Hematopoietic multipotent progenitor cell treated with erythropoietin and hydrocortisone succinate and interleukin-3 and kit ligand, for 4 days (in vitro differentiated cells): ENCODE data around the gene SLC27A1.
"Not testable (repeated sequence)": the region's sequence is repeated elsewhere in the genome, so short reads cannot be mapped to it uniquely, and the experiment has no call there.

Experiments
- DNase-seq: peaks from one replicate; pipeline ENCODE4 v3.0.0-alpha.2; 2015

Gene SLC27A1

GRCh38 chr19:17511724-17512573 is 41.6 kb downstream of the SLC27A1 start:
- peak; percentile 99 for DNase-seq

DNA sequence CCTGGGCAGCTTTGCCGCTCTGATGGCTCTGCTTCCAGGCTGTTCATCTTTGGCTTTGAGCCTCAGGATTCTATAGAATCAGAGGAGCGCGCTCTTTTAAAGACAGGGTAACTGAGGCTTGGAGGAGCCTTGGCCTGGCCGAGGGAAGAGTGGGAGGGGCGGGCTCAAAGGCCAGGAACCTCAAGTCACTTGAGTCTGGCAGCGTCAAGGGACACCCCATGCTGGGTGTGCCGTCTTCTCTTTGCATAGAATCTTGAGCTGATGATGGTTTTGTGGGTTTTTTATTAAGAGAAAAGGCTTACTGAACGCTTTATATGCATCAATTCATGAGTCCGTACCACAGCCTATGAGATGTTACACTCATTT is 42.2 kb downstream of the SLC27A1 start:
- DNase-seq, result peak; percentile 54

DNA sequence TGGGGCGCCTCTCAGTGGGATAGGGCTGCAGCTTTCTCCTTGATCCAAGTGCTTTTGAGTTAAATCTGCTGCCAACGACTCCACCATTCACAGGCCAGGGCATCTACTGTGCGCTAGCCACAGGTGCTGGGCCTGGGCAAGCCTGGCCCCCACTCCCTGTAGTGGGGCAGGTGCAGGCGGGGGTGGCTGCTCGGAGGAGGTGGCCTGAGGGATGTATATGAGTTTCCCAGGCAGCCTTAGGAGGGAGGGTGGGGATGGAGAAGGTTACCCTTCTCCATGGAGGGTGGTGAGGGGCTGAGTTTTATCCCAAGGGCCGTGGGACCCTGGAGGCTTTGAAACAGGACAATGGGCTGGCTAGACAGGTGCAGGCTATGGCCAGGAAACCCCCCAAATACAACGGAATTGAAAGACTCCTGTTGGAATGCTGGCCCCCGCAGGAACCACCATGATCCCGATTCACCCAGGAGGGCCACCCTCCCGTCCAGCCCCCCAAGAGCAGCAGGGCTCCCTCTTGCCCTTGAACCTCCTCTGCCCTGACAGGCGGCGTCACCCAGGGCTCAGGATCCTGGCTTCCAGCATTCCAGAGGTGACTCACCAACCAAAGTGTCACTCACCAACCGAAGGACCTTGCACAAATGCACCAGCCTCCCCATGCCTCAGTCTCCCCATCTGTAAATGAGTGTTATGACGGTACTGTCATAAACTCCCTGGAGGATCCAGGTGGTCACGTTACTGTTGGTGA is 45.3 kb downstream of the SLC27A1 start:
- no peak for DNase-seq

DNA sequence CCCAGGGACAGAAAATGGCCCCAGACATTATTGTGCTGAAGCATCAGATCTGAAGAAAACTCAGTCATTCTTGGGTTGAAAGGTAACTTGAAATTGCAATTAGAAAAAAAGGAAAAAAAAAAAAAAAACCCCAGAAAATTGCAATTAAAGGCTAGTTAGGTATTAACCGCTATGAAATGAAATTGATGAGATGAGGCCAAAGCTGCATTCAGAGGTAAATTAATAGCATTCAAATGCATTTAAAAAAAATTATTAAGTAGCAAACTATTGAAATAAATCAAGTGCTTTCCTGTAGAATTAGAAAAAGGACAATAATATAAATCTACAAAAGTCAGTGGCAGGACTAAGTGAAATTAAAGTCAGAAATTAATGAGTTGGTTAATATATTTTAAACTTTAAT is 47.6 kb downstream of the SLC27A1 start:
- DNase-seq, result no peak

DNA sequence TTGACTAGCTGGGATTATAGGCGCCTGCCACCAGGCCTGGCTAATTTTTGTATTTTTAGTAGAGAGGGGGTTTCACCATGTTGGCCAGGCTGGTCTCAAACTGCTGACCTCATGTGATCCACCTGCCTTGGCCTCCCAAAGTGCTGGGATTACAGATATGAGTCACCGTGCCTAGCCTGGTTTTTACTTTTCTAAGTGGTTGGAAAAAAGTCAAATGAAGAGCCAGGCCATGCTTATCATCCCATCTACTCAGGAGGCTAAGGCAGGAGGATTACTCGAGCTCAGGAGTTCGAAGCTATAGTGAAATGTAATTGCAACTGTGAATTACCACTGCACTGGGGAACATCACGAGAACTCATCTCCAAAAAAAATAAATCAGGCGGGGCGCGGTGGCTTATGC is 48.3 kb downstream of the SLC27A1 start:
- not testable (repeated sequence) for DNase-seq

DNA sequence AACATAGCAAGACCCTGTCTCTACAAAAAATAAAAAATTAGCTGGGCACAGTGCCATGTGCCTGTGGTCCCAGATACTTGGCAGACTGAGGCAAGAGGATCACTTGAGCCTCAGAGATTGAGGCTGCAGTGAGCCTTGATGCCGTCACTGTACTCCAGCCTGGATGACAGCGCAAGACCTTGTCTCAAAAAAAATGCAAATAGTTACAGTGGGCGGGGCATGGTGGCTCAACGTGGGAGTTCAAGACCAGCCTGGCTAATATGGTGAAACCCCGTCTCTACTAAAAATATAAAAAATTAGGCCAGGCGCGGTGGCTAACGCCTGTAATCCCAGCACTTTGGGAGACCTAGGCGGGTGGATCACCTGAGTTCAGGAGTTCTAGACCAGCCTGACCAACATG is 49.6 kb downstream of the SLC27A1 start:
- peak; percentile 44 for DNase-seq

DNA sequence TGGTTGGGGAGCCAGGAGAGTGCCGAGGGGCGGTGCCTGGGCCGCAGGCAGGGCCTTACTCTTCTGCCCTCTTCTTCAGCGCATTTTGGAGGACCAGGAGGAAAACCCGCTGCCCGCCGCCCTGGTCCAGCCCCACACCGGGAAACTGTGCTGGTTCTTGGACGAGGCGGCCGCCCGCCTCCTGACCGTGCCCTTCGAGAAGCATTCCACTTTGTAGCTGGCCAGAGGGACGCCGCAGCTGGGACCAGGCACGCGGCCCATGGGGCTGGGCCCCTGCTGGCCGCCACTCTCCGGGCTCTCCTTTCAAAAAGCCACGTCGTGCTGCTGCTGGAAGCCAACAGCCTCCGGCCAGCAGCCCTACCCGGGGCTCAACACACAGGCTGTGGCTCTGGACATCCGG is 50.5 kb downstream of the SLC27A1 start:
- DNase-seq, result no peak

- peak; percentile 95 for DNase-seq
Measured at GRCh38 chr19:17522988-17523872, 52.9 kb downstream of the SLC27A1 start.

- no peak for DNase-seq
Measured at GRCh38 chr19:17524651-17525050, 54.3 kb downstream of the SLC27A1 start.

DNA sequence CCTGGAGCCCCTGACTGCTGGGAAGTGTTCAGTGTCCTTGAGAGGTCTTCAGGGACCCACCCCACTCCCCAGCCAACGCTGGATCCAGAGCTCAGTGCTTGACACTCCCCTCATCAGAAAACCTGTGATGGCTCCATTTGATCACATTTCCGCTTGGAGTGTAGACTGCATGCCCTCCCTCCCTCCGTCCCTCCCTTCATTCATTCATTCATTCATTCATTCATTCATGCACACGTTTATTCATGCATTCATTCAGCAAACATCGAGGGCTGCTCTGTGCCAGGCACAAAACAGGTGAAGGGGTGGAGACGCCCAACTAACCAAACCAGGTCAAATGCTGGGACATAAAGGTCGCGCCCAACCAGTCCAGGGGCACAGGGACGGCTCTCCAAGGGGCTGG is 54.8 kb downstream of the SLC27A1 start:
- no peak for DNase-seq

GRCh38 chr19:17526922-17527321 is 56.6 kb downstream of the SLC27A1 start:
- no peak for DNase-seq

- DNase-seq, result no peak
Measured at GRCh38 chr19:17527326-17527725, 57.0 kb downstream of the SLC27A1 start.

GRCh38 chr19:17528610-17529009 is 58.3 kb downstream of the SLC27A1 start:
- DNase-seq, result no peak

DNA sequence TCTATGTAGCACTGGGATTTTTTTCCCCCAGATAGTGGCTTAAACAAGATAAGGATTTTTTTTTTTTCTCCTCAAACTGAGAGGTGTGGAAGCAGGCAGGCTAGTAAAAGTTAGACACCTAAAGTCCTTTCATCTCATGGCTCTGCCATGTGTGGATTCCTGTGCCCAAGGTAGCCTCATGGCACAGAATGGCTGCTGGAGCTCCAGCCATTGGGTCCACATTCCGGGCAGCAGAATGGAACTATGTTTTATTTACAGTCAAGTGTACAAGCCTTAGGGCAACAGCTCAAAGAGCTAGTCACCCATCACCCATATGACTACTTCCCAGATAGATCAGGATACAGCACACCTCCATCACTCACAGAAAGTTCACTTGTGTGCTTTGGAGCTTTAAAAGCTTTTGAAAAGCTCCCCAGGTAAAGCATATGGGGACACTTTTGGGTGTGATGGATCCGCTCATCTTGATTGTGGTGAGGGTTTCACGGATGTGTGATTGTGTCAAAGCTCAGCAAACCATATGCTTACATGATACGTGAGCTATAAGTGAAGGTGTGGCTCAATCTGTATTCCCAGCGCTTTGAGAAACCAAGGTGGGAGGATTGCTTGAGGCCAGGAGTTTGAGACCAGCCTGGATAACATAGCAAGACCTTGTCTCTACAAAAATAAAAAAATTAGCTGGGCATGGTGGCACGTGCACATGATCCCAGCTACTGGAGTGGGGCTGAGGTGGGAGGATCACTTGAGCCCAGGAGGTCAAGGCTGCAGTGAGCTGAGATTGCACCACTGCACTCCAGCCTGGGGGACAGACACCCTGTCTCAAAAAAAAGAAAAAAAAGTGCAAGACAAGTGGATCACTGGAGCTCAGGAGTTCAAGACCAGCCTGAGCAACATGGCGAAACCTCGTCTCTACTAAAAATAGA is 59.2 kb downstream of the SLC27A1 start:
- DNase-seq, result no peak

DNA sequence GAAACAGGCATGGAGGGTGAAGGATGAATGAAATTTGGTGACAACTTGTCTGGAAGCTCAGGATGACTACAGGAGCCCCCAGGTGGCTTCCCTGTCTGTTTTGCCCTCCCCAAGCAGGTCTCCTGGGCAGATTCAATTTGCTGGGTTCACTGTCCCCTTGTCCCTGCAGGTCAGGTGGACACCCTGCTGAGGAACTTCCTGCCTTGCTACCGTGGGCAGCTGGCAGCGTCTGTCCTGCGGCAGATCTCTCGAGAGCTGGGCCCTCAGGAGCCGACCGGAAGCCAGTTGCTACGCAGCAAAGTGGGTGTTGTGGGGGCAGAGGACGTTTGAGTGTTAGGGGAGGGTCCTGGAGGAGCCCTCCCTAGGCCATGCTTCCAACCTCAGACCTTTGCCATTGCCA is 60.3 kb downstream of the SLC27A1 start:
- no peak for DNase-seq

DNA sequence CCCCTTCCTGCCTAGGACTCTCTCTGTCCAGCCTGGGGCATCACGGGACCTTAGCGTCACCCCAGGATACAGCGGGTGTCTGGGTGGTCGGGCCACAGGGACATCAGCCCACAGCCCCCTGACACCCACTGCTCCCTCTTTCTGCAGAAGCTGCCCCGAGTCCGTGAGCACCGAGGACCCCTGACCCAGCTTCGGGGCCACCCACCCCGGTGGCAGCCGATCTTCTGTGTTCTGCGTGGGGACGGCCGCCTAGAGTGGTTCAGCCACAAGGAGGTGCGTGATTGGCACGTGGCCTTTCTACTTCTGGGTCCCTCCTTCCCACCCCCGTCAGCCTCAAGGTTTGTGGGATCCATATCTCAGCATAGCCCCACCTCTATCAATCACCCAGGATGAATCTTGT is 61.8 kb downstream of the SLC27A1 start:
- DNase-seq, result no peak

DNA sequence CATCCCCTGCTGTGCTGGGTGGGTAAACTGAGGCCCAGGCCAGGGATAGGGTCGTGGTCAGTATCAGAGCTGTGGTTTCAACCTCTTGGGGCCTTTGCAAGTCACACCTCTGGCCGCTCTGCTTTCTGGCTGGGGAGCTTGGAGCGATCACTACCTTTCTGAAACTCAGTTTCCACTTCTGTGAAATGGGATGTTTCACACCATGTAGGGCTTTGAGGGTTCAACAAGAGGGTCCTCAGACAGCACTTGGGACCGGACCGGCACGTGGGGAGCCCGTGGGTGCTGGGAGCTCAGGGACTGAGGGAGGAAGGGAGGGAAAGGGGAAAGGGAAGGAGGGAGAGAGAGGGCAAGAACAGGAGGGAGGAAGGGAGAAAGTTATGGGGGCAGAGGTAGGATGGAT is 62.2 kb downstream of the SLC27A1 start:
- no peak for DNase-seq

GRCh38 chr19:17534767-17535166 is 64.4 kb downstream of the SLC27A1 start:
- DNase-seq, result no peak

DNA sequence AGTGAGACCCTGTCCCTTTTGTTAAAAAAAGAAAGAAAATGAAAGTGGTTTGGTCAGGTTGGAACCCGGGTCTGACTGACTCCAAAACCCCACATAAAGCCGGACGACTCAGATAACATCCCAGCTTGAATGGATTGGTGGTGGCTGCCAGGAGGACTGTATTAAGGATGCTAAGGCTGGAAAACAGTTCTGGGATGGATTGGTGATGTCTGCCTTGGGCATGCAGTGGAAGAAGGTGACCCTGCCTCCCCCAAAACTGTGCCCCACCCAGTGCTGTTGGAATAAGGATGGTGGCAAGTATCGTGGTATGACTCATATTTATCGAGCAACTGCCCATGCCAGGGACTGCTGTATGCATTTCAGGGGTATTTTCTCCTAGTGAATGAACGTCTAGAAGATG is 66.6 kb downstream of the SLC27A1 start:
- no peak for DNase-seq

DNA sequence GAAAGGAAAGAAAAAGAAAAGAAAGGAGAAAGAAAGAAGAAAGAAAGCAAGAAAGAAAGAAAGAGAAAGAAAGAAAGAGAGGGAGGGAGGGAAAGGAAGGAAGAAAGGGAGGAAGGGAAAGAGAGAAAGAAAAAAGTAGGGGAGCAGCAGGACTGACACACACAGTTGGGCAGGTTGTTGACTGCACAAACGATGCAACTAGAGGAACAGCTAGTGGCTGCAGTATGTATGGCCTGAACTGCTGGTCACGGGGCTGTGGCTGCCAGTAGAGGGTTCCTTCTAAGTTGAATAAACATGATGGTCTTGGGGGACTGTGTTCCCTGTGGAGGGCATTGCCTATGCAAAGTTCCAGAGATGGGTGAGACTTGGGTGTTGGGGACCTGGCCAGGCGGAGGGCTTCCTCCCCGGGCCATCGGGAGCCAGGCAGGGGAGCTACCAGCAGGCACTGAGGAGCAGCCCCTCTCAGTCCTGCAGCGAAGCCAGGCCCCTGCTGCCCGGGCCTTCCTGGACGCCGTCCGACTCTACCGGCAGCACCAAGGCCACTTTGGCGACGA is 68.4 kb downstream of the SLC27A1 start:
- peak; percentile 55 for DNase-seq

DNA sequence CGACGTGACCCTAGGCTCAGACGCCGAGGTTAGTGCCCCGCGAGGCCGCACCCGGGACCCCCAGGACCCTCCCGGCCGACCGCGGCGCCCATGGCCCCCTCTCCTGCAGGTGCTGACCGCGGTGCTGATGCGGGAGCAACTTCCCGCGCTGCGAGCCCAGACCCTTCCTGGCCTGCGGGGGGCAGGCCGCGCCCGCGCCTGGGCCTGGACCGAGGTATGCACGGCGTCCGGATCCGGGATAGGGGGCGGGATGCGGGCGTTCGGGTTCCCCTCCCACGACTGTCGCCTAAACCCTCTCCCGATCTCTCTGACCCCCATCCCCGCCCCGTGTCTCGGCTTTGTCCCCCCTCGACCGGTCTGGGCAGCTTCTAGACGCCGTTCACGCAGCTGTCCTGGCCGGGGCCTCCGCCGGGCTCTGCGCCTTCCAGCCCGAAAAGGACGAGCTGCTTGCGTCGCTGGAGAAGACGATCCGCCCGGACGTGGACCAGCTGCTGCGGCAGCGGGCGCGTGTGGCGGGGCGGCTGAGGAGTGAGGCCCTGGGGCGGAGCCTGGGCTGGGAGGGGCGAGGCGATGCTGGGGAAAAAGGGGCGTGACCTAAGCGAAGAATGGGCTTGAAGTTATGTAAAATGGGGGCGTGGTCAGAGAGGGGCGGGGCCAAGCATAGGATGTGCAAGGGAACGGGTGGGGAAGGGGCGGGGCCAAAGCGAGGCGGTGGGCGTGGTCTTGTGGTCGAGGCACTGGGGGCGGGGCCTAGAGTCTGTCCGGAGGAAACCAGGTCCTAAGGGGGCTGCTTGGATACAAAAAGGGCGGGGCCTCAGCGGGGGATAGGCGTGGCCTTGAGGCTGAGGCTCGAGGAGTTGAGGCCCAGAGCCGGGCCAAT is 69.2 kb downstream of the SLC27A1 start:
- peak; percentile 100 for DNase-seq
